ENCODE results near the gene ZBTB20. TPM values are rescaled to one million over a fixed set of nuclear protein-coding genes. Genes with fewer than 3 reads are reported as not detected.

ZBTB20 gene
- total RNA-seq, 1 donor from 2014 or later: 11.2 TPM

GRCh38 chr3:114796796-114797195, 350.3 kb downstream of the ZBTB20 start:
- no peak overlapping the region for H3K4me3 ChIP-seq (ENCODE audit: low read depth, low read length)
- DNase-seq (ENCODE audit: low read depth): no peak
- TF ChIP-seq CTCF (conservative IDR thresholded peaks at IDR 0.05; ENCODE audit: low read depth, low read length): no peak

- no peak for DNase-seq (ENCODE audit: low read depth)
- TF ChIP-seq CTCF (conservative IDR thresholded peaks at IDR 0.05; ENCODE audit: low read depth, low read length): no peak
- no peak overlapping the region for H3K4me3 ChIP-seq (ENCODE audit: low read depth, low read length)
Observed at GRCh38 chr3:114794894-114795630, 352.0 kb downstream of the ZBTB20 start.

GRCh38 chr3:114792159-114792918, 354.7 kb downstream of the ZBTB20 start:
- no peak for TF ChIP-seq CTCF (conservative IDR thresholded peaks at IDR 0.05; ENCODE audit: low read depth, low read length)

GRCh38 chr3:114790752-114791151, 356.3 kb downstream of the ZBTB20 start:
- no peak for TF ChIP-seq CTCF (conservative IDR thresholded peaks at IDR 0.05; ENCODE audit: low read depth, low read length)
- no peak for DNase-seq (ENCODE audit: low read depth)
- no peak overlapping the region for H3K4me3 ChIP-seq (ENCODE audit: low read depth, low read length)

More at GRCh38 chr3:114792159-114792918, 354.7 kb downstream of the ZBTB20 start:
- no peak overlapping the region for H3K4me3 ChIP-seq (ENCODE audit: low read depth, low read length)
- no peak for DNase-seq (ENCODE audit: low read depth)

- DNase-seq (ENCODE audit: low read depth): no peak
- no peak overlapping the region for H3K4me3 ChIP-seq (ENCODE audit: low read depth, low read length)
- no peak for TF ChIP-seq CTCF (conservative IDR thresholded peaks at IDR 0.05; ENCODE audit: low read depth, low read length)
Observed at GRCh38 chr3:114789803-114790202, 357.3 kb downstream of the ZBTB20 start.

- no peak for TF ChIP-seq CTCF (conservative IDR thresholded peaks at IDR 0.05; ENCODE audit: low read depth, low read length)
- DNase-seq (ENCODE audit: low read depth): no peak
- H3K4me3 ChIP-seq (ENCODE audit: low read depth, low read length): no peak overlapping the region
Observed at GRCh38 chr3:114775395-114775794, 371.7 kb downstream of the ZBTB20 start.
